GM21390 (cell line): ENCODE data around the gene METRNL.
"Not testable (repeated sequence)": the region's sequence is repeated elsewhere in the genome, so short reads cannot be mapped to it uniquely, and the experiment has no call there.

Experiments used
- ATAC-seq: cut with Tn5 transposase; IDR thresholded peaks from one replicate; pipeline ENCODE4 v1.9.1; 2021; ENCODE audit not compliant: unreplicated experiment

Gene METRNL

DNA sequence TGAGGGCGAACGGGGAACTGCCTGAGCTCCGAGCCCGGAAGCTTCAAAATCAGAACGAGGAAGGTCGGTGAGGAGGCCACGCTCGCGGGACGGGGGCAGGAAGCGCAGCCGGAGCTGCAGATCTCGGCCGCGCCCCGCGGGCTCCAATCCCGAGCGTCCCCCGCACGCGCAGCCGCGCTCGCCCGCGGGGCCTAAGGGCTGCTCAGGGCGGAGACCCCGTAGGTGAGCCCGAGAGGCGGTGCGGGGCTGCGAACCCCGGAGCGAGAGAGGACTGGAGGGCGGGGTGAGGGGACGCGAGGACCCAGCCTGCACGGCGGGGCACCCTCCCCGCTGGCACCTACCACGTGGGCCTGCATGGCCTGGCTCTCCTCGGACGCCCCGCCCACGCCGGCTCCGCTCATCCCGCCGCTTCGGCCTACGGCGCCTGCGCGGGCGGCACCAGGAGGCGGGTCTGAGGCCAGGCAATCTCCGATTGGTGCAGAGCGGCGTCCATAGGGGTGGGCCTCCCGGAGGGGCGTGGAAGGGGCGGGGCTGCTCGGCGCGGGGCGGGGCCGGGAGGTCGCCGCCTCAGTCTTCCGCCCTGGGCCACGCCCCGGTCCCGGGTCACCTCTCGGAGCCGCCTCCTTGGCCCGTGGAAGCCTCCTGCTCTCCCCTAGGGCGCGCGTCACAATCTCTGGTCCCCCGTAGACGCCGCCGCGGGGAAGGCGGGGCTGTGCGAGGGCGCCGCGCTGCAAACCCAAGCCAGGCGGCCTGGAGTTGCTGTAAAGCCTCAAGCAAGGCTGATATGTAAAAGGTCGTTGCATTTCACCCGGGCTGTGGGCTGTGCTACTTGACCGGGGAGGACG is 27.8 kb upstream of the METRNL start:
- ATAC-seq, result peak; percentile 86

DNA sequence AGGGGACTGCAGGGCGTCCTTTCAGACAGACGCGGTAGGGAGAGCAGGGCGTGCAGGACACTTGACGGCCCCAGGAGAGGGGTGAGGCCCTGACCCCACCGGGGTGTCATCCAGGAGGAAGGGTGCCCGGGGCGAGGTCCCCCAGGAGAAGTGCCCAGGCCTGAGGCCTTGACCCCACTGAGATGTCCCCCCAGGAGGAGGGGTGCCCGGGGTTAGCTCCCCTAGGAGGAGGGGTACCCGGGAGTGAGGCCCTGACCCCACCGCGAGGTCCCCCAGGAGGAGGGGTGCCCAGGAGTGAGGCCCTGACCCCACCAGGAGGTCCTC is 27.2 kb upstream of the METRNL start:
- no peak for ATAC-seq

DNA sequence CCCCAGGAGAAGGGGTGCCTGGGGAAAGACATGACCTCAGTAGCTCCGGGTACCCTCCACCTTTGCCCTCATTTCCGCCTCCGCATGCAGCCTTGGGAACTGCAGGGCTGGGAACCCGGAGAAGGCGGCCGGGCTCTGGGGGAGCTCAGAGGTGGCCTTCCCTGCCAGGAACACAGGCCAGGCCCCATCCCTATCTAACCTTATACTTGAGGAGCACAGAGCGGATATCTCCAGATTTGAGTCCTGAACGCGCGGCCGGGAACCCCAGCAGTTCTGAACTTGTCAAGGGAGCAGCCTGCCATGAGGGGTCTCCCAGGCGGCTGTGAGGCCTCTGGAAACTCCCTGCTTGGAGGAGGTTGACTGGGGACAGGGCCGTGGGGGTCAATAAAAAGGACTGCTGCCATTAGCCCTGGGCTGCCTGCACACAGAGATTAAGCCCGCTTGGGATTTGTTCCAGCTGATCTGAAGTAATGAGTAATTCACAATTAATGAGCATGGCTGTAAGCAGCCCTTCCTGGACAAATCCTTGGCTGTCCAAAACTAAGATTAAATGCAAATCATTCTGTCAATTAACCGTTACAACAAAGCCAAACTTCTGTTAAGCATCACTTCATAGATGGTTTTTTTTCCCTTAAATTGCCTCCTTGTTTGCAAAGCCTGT is 26.3 kb upstream of the METRNL start:
- ATAC-seq, result no peak

DNA sequence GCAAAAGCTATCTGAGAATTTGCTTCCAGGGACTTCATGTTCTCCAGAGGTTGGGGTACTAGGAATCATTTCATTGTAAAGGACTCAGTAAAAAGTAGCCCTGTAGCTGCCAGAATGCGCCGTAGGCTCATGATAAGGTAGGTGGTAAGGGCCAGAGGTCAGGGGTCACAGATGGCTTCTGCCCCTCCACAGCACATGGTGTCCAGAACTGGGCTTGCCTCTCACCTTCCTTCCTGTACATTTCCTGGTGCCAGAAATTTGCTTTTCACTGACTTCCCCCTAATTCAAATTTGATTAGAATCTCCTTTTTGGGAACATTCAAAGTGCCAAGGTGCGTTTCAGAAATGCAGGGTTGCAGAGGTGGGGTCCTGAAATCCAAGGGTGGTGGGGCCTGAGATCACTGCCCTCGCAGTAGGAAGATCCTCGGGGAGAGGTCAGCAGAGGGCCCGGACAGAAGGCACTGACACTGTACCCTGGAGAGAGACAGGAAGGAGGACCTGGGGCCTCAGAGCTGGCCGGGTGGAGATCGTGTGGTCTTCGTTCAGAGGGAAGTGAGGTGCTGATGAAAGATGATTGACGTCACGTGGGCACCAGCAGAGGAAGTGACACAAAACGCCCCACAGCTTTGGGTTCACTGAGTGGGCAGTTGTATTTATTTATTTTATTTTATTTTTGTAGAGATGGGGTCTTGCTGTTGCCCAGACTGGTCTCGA is 25.5 kb upstream of the METRNL start:
- ATAC-seq, result no peak

DNA sequence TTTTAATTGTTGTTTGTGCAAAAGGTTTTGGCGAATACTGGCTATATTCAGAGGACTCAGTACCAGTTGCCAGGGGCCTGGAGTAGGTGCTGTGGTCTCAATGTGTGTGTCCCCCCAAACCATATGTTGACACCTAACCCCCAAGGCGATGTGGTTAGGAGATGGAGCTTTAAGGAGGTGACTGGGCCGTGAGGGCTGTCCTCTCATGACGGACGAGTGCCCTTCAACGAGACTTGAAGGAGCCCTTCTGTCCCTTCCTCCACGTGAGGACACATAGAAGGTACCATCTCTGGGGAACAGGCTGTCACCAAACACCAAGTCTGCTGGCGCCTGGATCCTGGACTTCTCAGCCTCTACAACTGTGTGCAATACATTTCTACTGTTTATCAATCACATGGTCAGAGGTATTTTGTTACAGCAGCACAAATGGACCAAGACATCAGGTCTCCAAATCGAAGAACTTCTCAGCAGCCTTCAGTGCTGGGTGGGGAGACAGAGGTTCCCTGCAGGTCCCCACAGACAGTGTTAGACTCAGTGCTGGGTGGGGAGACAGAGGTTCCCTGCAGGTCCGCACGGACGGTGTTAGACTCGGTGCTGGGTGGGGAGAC is 24.8 kb upstream of the METRNL start:
- no peak for ATAC-seq

DNA sequence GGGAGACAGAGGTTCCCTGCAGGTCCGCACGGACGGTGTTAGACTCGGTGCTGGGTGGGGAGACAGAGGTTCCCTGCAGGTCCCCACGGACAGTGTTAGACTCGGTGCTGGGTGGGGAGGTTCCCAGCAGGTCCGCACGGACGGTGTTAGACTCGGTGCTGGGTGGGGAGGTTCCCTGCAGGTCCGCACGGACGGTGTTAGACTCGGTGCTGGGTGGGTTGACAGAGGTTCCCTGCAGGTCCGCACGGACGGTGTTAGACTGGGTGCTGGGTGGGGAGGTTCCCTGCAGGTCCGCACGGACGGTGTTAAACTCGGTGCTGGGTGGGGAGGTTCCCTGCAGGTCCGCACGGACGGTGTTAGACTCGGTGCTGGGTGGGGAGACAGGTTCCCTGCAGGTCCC is 24.2 kb upstream of the METRNL start:
- not testable (repeated sequence) for ATAC-seq

DNA sequence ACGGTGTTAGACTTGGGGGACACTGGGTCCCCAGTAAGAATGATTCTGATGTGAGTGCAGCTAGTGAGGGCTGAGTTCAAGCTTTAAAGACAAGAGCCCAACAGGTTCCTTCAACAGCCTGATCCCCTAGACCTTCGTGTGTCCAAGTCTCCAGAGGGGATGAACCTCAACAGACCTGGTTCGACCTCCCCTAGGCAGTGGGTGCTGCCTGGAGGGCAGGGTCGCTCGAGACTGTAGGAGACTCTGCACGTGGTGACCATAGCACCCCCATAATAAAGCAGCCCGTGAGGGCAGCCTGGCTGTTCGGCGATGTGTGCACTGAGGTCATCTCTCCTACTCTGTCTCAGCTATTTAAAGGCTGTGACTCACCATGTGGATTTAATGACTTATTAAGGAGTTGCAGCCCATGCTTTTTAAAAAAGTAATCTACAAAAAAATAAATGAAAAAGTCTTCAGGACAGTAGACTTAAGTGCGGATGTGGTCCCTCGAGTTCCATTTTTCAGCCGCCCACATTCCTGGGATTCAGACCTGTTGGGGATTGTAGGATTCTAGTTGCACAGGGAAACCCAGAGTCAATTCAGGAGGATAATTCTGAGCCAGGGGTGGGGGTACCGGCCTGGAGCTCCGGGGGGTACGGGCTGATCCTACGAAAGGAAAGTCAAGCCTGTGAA is 23.4 kb upstream of the METRNL start:
- ATAC-seq, result no peak

DNA sequence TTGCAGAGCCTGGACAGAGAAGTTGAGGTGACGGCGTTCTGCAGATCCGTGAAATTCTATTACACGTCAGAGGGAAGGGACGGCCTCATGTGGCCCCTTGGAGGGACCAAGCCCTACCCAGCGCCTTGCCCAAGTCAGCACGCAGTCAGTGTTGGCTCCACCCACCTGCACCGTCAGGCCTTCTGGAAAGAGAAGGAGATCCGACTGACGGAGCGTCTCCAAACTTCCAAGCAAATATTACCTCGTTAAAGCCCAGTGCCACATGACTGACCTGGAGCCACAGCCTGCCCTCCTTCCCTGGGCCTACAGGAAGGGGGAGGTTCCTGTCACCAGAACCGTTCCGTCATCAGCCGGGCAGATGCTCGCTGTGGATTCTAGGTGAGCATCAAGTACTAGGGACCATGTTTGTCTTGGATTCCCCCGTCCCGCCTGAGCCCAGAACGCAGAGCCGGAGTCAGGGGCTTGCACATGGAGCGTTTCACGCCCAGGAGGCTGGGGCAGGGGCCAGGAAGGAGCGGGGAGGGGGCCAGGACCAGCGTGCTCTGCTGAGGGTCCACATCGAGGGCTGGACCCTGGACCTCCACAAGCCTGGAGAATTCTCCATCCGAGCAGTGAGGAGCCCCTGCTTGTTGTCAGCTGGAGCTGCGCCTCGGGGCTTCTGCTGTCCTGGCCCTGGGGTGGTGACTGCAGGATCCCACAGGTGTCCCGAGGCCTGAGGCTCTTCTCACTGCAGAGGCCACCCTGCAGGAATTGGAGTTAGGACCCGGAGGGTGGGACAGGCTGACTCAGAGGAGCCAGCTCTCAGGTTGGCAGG is 22.6 kb upstream of the METRNL start:
- ATAC-seq, result no peak

DNA sequence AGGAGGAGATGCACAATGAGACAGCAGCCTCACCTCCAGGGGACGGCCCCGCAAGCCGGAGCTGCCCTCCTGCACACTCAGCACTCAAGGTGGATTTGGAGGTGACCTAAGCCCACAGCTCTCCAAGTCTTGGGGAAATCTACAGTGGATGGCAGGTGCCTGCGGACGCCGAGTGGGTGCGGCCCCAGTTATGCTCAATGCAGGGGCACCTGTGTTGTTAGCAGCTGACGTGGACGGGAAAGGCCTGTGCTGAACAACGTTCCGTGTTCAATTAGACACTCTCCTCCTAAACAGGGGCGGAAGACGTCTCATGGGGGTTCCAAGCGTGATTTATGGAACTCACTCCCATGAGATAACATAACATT is 22.0 kb upstream of the METRNL start:
- ATAC-seq, result no peak

DNA sequence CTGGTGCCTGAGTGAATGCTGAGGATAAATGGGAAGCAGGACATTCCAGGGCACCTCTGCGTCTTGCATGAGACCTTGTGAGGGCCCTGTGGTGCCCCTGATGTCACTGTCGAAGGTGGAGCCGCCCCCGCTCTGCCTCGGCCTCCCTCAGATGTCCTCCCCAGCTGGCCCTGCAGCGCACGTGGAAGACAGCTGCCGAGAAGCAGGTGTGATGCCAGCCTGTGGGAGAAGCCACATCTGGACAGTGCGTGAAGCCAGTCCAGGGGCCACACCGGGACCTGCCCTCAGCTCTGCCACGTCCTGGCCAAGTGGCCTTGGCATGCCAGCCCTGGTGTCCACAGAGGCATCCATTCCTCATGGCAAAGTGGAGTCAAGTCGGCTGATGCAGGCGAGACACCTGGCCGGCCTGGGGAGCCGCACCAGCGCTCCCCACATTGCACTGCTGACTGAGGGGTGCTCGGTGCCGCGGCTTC is 21.6 kb upstream of the METRNL start:
- ATAC-seq, result no peak

DNA sequence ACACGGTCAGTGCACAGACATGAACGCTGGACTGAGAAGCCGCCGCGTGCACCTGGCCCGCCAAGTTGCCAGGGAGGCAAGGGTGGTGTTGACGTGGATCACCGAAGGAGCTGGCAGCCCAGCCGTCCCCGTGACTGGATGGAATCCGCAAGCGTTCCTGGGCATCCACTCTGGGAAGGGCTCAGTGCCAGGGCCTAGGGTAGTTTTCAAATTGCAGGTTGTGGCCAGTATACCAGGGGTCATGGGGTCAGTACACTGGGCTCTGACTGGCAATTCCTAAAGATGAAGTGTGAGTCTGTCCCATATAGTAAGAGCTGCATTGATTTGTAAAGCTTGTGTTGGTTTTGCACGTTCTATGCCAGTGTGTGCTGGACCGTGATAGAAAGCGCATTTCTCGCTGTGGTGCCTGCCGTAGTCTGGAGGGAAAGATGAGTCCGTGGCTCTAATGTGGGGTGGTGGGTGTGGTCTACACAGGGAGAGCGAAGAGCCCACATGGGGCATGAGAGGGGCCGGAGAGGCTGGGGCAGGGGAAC is 21.1 kb upstream of the METRNL start:
- no peak for ATAC-seq

DNA sequence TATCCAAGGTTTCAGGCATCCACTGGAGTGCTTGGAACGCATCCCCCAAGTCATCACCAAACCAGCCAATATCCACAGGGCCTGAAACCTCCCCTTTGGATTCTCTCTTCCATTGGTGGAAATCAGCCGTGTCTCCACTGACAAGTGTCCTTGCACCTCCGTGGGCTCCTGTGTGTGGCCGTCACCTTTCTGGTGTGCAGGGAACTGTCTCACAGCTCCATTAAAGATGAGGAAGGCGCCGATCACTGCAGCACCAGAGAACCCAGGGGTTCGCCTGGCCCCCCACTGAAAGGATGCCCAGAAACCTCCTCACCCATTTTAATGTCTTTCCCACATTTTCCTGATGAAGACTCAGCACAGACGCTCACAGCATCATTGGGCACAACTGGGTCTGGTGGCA is 17.8 kb upstream of the METRNL start:
- no peak for ATAC-seq

DNA sequence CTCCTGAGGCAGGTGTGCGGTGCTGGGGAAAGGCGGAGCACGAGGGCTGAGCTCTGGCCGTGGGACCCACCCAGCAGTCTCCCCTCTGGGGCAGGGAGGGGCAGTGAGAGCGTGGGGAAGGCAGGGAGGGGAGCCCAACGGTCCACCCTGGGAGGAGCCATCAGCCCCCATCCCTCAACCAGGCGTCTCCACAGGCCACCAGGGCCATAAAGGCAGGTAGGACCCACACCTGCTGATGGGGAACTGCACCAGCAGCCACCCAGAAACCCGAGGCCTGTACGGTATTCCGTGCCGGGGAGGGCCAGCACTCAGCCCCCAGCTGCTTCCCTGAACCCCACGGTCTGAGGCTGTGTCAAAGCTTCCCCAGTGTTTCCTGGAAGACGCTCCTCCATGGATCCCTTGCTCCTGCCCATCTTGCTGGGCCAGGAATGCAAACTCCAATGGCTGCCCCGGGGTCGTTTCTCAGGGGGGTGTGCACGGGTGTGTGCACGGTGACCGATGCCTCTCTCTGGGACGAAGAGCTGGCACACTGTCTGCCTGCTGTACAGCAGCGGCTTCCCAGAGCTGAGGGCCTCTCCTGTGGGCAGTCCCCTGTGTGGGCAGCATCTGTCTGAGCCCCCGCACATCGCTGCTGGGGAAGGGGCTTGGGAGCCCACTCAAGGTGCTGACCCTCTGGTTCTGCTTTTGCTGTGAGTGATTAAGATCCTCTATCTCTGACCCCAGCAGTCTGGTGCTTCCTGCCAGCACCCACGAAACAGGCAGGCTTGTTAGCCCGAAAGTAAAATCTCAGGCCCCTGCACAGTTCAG is 17.2 kb upstream of the METRNL start:
- ATAC-seq, result no peak

DNA sequence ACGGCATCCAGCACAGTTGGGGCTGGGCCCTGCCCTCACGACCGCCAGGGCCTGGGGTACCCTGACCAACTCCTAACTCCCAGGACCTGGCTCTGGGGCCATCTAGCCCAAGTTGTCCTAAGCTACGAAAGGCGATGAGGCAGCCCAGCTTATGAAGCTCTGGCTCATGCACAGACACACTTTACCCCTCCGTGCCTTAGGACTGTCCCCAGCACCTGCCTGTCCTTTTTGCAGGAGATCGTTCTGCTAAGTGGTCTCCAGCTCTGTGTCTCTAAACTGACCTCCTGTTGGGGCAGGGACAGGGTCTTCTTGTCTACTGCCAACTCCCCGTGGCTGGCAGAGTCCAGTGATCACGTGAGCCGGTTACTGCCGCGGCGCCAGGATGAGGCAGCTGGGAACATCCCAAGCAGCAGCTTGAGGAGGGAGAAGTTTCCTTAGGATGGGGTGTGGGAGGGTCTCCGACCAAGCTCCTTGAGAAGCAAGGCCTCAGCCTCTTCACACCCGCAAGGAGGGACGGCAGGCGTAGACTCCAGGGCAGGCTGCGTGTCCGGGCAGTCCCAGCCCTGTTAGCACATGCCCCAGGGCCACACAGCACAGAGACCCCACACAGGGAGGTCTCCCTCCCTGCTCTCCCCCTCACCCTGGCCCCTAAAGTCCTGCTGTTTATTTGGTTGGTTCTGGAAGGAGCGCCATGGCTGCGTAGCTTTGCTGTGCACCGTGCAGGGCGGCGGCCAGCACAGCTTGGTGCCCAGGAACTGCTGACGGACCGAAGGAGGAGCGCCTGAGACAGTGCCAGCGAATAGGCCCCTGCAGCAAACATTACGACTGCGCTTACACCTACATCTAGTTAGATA is 16.4 kb upstream of the METRNL start:
- ATAC-seq, result no peak

DNA sequence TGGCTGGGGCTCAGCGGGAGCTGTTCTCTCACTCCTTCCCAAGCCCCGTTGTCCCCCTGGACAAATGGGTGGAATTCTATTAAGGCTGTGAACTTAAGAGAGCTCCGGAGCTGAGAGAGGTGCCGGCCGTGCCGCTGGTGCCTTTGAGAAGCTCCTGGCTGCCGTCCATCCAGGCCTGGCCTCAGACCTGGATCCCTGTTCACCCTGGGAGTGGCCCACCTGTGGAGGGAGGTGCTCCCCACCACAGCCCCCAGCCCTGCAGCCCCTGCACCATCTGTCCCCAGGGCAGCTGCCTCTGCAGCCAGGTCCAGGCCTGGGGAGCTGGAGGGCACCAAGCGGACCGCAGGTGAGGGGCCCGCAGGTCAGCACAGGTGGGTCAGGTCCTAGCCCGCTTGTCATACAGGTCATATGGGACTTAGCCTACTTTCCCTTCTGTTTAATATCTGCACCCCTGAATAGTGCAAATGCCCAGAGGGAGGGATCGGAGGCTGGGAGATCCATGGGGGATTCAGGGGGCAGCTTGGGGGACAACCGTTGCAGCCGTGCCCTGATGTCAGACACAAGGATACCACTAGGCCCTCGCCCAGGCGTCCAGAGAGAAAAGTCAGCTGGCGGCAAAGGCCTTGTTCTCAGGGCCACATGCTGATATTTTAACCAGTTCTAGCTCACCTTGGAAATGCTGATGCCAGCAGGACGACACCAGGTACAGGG is 15.2 kb upstream of the METRNL start:
- ATAC-seq, result no peak

DNA sequence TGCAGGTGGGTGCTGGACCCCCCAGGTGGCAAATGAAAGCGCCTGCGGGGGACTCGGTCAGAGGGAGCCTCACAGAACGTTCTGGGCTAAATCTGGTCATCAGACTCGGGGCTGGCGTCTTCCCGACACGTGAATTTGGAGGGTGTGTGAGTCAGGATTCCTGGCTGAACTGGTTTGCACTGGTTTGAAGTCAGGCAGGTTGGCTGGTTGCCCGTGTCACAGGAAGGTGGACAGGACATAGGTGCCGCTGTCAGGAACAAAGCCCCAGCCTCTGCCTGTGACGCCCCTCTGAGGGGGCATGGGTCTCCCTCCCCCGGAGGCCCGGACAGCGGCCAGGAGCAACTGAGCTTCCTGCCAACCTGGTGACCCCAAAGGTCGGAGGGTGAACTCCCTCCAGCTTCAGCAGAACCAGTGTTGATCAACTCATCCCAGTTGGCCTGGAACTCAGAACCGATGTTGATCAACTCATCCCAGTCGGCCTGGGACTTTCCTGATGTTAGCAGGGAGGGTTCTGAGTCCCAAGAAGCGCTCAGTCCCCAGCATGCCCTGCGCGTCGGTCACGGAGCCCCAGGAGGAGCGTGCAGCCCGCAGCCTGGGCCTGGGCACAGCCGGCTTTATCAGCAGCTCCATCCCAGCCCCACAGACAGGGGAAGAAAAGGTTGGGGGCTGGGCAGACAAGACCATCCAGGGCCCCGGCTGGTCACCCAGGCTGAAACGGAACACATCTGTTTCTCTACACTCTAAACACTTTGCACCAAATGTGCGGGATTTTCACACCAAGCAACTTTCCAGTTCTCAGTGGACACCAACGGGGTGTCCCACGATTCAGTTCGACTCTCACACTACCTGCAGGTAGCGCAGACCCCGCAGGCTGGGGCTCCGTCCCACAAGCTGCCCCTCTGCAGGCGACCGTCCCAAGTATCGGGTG is 14.4 kb upstream of the METRNL start:
- ATAC-seq, result no peak
